Colonic mucosa (tissue), 4 donors: ENCODE results near the gene ZNF133. TPM values are rescaled to one million over a fixed set of nuclear protein-coding genes. Genes with fewer than 3 reads are reported as not detected.

Experiments used
- DNase-seq: peaks from one replicate; pipeline ENCODE4 v3.0.0-alpha.2; 2020
- H3K27ac ChIP-seq: fragments of 200-600 bp; one replicate; pipeline ENCODE4 v1.8.0; 2021
- H3K27me3 ChIP-seq: fragments of 200-600 bp; one replicate; pipeline ENCODE4 v1.8.0; 2021
- H3K36me3 ChIP-seq: fragments of 200-600 bp; one replicate; pipeline ENCODE4 v1.8.0; 2021
- H3K4me1 ChIP-seq: fragments of 200-600 bp; one replicate; pipeline ENCODE4 v1.8.0; 2021; ENCODE audit warnings: mild to moderate bottlenecking
- H3K4me3 ChIP-seq: fragments of 200-600 bp; one replicate; pipeline ENCODE4 v1.8.0; 2021
- H3K9ac ChIP-seq, 2 donors: one replicate each; pipeline ENCODE4 v1.7.0; 2013; ENCODE audit warnings: control low read depth in 2 of 2, low read depth in 2 of 2, low read length in 2 of 2
- H3K9me3 ChIP-seq: fragments of 200-600 bp; one replicate; pipeline ENCODE4 v1.8.0; 2021
- intact Hi-C: fragments of 100-400 bp; cut with DNase I; formaldehyde crosslinking; loops from one replicate; pipeline ENCODE4 v1.14.1; 2022
- total RNA-seq, 2 donors: library from RNA; stranded (reverse); fragmentation: NEBNext Ultra II Directional in 1 of 2; extraction: Animal tissue kit (Norgen Biotek cat#: 25700) in 1 of 2; gene quantifications; one replicate each; pipeline ENCODE4 v1.2.1, GENCODE V29; 2021
- TF ChIP-seq, protein P1 (sequence below): fragments of 200-600 bp; IDR thresholded peaks from one replicate; pipeline ENCODE4 v1.8.0; 2022; ENCODE audit warnings: antibody characterized with exemption, mild to moderate bottlenecking
- donor health status: healthy.
- donor health status: DM: no; HTN: no; CAD: no.
- donor health status: DM: no; HTN: no; CAD: no.

Gene ZNF133
- total RNA-seq, 2 donors from 2014 or later: 7.4 to 10.9 TPM

- Histone ChIP-seq H3K27me3 (no peaks in the 10 kb centered on the region), H3K4me1 (no peaks in the 10 kb centered on the region), H3K9me3 (no peaks in the 10 kb centered on the region), H3K4me3 (no peak overlapping the region), H3K27ac (no peak overlapping the region), H3K36me3 (no peaks in the 10 kb centered on the region), H3K9ac (no peak overlapping the region)
- DNase-seq: no peak
- intact Hi-C loops: no loop called here
- TF ChIP-seq, protein P1, sequence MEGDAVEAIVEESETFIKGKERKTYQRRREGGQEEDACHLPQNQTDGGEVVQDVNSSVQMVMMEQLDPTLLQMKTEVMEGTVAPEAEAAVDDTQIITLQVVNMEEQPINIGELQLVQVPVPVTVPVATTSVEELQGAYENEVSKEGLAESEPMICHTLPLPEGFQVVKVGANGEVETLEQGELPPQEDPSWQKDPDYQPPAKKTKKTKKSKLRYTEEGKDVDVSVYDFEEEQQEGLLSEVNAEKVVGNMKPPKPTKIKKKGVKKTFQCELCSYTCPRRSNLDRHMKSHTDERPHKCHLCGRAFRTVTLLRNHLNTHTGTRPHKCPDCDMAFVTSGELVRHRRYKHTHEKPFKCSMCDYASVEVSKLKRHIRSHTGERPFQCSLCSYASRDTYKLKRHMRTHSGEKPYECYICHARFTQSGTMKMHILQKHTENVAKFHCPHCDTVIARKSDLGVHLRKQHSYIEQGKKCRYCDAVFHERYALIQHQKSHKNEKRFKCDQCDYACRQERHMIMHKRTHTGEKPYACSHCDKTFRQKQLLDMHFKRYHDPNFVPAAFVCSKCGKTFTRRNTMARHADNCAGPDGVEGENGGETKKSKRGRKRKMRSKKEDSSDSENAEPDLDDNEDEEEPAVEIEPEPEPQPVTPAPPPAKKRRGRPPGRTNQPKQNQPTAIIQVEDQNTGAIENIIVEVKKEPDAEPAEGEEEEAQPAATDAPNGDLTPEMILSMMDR: no peak
Measured at GRCh38 chr20:18361678-18362077, 73.4 kb downstream of the ZNF133 start.

DNA sequence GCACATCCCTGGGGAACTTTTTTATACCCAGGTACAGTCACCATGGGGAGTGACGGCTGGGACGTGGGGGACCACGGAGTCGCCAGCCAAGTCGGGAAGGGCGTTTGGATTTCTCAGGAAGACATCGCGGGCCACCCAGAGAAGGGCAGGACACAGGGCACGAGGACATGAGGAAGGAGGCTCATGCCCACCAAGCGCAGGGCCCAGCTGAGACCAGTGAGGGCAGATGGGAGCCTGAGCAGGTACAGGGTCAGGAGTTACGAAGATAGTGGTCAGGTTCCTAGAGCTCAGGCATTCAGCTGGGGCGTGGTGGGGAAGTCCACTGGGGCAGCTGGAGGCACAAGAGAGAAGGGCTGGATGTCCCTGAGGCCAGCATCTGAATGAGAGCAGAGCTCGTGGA lies 74.6 kb downstream of the ZNF133 start:
- no peaks in the 10 kb centered on the region for H3K4me1 ChIP-seq
- no peak overlapping the region for H3K4me3 ChIP-seq
- H3K36me3 ChIP-seq: no peaks in the 10 kb centered on the region
- no peak for DNase-seq
- intact Hi-C loops: no loop called here
- no peaks in the 10 kb centered on the region for H3K27me3 ChIP-seq
- H3K27ac ChIP-seq: no peak overlapping the region
- no peak overlapping the region for H3K9ac ChIP-seq
- TF ChIP-seq, protein P1: no peak
- no peaks in the 10 kb centered on the region for H3K9me3 ChIP-seq

DNA sequence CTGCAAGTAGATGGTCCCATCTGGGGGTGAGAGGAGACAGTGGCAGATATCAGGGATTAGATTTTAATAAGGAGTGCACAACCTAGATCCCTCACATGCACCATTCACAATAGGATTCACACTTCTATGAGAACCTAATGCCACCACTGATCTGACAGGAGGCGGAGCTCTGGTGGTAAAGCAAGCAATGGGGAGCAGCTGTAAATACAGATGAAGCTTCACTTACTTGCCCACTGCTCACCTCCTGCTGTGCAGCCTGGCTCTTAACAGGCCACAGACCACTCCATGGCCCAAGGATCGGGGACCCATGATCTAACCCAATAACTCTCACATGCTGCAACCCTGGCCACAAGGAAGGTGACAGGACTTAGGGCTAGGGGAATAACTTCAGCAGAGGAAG lies 75.4 kb downstream of the ZNF133 start:
- Histone ChIP-seq H3K27me3 (no peaks in the 10 kb centered on the region), H3K36me3 (no peaks in the 10 kb centered on the region), H3K4me3 (no peak overlapping the region), H3K9ac (no peak overlapping the region), H3K4me1 (no peaks in the 10 kb centered on the region), H3K27ac (no peak overlapping the region), H3K9me3 (no peaks in the 10 kb centered on the region)
- intact Hi-C loops: no loop called here
- TF ChIP-seq, protein P1: no peak
- DNase-seq: no peak

DNA sequence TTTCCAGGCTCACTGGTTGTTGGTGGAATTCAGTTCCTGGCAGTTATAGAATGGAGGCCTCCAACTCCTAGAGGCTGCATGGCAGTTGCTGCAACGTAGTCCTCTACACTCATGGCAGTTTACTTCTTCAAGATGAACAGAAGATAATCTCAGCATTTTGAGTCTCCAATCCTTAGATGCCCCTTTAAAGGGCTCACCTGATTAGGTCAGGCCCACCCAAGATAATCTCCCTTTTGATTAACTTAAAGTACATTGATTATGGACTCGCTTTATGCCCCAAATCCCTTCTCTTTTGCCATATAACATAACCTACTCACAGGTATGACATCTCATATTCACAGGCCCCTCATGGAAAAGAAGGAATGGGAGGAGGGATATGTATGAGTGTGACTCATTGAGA lies 76.4 kb downstream of the ZNF133 start:
- Histone ChIP-seq H3K9me3 (no peaks in the 10 kb centered on the region), H3K4me1 (no peaks in the 10 kb centered on the region), H3K36me3 (no peaks in the 10 kb centered on the region), H3K27me3 (no peaks in the 10 kb centered on the region), H3K4me3 (no peak overlapping the region), H3K9ac (no peak overlapping the region), H3K27ac (no peak overlapping the region)
- TF ChIP-seq, protein P1: no peak
- intact Hi-C loops: no loop called here
- DNase-seq: no peak

Other genes starting within 250 kb of the ZNF133 start
- gene OVOL2, start 230.6 kb upstream of the ZNF133 start, total RNA-seq: 10 to 100 TPM; 13.5 to 22.8 TPM
- gene KAT14, start 150.7 kb upstream of the ZNF133 start, total RNA-seq: 10 to 100 TPM; 13.1 to 13.4 TPM
- gene PET117, start 150.7 kb upstream of the ZNF133 start, total RNA-seq: 10 to 100 TPM; 16.2 to 17.5 TPM
- gene DZANK1, start 178.5 kb downstream of the ZNF133 start, total RNA-seq: 1 to 10 TPM; 1.2 to 1.4 TPM
- 1 to 10 TPM; 5.5 to 8.9 TPM for gene POLR3F, start 178.9 kb downstream of the ZNF133 start, total RNA-seq
- gene RBBP9, start 208.7 kb downstream of the ZNF133 start, total RNA-seq: 10 to 100 TPM in 1 of 2 donors, 1 to 10 TPM in 1; 5.9 to 10.8 TPM
- gene SEC23B, start 219.4 kb downstream of the ZNF133 start, total RNA-seq: 10 to 100 TPM; 56.5 to 77.8 TPM